ENCODE measurements around the gene OR10G2.
"Not testable (repeated sequence)": the region's sequence is repeated elsewhere in the genome, so short reads cannot be mapped to it uniquely, and the experiment has no call there.

The OR10G2 gene, protein sequence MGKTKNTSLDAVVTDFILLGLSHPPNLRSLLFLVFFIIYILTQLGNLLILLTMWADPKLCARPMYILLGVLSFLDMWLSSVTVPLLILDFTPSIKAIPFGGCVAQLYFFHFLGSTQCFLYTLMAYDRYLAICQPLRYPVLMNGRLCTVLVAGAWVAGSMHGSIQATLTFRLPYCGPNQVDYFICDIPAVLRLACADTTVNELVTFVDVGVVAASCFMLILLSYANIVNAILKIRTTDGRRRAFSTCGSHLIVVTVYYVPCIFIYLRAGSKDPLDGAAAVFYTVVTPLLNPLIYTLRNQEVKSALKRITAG

DNA sequence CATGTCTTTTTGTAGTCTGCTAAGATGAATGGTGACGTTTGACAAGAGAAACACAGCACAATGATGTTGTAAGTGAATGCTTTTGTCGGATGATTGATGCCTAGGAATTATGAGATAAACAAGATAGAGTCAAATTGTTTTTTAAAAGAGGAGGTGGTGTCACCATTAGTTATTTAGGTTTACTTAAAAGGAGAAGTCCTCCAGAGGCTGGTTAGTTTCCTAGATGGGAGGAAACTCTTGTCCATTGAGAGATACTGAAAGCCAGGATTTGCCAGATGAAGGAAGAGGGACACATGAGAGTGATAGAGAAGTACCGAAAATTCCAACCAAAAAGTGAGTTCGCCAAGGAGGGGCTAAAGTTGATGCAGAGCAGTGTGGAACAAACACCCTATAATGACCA lies at the start of gene OR10G2:
Gene OR10G2 (minus strand): TSS at position 101 of the 400 bp plus-strand sequence. CDS start 98 bp downstream, at position 3.
- no peak for DNase-seq

DNA sequence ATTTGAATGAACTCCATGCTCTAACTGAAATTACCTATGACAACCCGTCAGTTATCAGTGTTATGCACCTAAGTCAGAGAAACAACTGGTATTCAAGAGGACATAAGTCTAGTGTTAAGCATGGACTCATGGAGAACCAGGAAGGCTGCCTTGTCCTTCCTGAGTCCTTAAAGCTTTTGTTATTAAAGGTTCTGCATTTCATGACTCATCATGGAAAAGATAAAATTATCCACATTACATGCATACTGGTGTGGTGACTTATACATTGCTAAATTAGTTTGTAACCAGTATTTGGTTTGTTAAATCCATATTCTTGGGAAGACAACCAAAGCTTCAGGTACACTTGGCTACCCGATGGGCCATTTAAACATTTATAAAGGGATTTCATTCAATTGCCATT lies 45.3 kb upstream of the OR10G2 start:
- DNase-seq: no peak

DNA sequence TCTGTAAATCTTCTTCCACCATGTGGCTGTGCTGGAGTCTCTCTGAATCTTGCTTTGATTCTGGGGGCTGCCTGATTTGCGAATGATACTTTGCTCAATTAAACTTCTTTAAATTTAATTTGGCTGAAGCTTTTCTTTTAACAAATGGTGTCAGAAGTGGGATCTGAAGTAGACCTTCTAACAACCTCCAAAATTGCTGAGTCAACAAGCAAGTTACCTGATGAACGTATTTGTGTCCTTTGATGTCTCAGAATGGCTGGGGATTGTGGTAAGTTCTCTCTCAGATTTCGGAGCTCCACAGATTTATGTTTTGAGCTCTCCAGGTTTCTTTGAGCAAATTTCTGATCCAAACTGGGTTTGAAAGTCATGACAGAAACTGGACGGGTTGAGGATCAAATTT lies 40.8 kb upstream of the OR10G2 start:
- DNase-seq: no peak

DNA sequence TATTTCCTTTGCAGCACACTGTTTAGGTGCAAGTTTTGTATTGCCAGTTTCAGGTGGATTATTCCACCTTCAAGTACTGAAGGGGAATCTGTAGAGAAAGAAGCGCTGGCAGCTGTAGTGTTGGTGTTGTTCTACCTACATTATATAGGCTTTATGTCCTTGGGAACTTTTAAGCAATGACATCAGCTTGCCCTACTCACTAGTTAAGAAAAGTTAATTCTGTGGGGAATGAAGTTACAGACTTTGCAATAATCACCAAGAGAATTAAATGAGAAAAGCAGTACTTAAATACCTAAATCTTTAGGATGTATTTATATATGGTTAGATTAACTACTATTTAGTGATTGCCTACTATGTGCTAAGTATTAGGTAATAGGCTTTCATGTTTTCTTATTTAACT lies 39.0 kb upstream of the OR10G2 start, which contains the start of gene OR4E1:
Gene OR4E1 (minus strand): TSS at position 101 of the 400 bp plus-strand sequence. CDS start 2,883 bp downstream, outside the sequence.
- DNase-seq: no peak

DNA sequence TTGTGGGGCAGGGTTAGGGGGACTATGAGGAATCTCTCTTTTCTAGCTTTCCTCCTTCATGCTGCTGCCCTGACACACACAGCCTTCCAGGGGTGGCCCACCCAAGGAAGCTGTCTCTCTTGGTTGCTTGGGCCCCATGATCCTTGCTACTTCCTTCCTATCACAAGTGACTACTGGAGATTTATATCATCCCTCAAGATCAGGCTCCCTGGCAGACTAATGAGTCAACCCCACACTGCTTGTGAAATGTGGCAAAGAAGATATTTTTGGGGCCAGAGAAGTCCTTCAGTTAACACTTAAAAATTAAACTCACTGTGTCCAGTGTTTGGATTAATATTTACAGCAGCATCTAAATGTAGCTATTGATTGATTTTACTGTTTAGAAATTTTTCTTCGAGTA lies 37.4 kb upstream of the OR10G2 start:
- no peak for DNase-seq

DNA sequence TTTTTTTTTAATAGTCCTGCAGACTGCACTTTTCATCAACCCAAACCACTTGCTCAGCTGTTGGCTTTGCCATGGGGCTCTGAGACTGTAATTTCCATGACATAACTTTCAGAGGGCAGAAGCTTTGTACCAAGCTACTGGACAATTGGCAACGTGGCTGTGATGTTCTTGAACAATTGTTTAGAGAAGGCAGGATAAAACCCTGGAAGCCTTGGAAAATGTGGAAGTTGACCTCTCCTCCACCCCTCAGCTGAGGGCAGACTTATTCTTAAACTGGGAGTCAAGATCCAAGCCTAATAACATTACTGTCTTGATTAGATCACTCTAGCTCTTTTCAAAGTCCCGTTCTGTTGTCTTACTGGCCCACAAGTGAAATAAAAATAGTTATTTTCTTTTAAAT lies 36.6 kb upstream of the OR10G2 start:
- no peak for DNase-seq

DNA sequence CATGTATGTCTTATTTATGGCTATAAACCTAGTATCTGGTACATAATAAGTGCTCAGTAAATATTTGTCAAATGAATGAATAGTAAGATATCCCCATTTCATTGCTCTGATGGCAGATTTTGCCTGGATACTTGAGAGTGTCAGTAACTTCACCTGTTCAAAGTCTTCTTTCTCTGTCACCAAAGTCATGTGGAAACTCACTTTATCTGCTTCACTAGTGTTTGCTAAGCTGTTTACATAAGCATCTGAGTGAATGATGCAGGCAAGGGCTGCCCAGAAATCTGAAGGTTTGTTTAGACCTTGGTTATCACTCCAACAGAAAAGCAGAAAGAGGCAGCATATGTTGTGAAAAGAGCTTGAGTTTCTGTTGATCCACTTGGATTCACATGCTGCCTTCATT lies 34.5 kb upstream of the OR10G2 start:
- DNase-seq: no peak

DNA sequence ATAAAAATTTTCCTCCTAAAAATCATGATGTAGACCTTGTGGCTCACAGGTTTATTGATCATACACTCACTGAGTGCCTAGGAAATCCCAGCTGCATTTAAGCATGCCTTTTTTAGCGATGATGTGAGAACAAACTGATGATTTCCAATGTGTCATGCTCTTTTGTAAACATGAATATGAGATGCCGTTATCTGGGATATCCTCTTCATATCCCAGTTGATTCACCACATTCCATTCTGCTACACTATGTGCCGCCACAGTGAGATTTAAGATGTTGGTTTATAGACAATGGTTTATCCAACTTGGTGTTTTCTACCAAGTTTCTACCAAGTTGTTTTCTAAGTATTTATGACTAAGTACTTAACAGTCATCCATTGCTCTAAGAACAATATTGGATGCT lies 33.6 kb upstream of the OR10G2 start:
- DNase-seq: no peak

DNA sequence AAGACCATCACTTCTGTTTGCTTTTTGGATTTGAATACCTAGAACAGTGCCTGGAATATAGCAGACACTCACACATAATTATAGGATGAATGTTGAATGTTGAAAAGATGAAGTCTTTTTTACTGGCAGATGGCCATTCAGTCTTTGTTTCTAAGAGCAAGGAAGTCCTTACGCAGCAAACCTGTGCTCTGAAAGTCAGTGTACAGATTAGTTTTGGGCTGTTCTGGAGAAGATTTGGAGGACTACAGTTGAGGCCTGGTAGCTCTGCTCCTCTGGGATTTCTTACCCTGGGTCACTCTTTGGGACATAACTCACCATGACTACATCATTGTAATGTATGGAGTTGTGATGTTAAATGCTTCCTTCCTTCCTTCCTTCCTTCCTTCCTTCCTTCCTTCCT lies 22.2 kb upstream of the OR10G2 start:
- DNase-seq: no peak

DNA sequence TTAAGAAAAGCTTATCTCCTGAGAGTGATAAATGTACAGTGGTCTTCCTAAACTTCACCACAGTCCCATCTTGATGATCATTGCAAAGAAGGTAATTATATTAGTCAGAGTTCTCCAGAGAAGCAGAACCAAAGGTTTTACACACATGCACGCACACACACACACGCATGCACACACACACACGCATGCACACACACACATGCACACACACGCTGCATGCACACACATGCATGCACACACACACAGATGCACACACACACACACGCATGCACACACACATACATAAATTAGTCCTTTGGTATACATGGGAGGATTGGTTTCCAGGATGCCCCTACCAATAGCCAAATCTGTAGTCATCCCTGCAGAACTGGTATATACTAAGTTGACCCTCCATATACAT lies 19.5 kb upstream of the OR10G2 start:
- no peak for DNase-seq

DNA sequence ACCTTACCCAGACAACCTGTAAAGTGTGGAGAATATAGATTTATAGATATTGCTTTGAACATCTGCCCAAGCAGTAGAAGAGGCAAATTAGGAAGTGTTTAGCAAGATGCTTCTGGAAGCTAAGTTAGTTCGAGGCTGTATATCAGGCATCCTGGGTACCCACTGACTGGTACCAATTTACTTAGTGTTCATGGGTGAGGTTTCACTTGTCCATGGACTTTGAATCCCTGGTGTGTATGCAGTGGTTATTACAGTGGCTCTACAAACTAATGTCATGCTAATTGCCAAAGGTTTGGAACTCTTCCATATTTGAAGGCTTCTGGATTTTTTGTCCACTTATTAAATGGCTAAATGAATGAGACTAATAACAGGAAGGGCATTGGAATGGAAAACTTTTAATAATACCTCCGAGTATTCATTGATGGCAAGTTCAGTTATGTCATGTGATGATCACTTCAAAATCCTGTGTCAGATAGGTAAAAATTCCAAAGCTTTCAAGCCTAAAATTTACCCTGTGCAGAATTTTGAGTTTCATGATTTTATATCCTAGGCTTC lies 18.7 kb upstream of the OR10G2 start, which contains the start of gene OR4E2:
Gene OR4E2 (plus strand): TSS at position 505 of the 555 bp plus-strand sequence. CDS start 11,248 bp downstream, outside the sequence.
- DNase-seq: no peak

DNA sequence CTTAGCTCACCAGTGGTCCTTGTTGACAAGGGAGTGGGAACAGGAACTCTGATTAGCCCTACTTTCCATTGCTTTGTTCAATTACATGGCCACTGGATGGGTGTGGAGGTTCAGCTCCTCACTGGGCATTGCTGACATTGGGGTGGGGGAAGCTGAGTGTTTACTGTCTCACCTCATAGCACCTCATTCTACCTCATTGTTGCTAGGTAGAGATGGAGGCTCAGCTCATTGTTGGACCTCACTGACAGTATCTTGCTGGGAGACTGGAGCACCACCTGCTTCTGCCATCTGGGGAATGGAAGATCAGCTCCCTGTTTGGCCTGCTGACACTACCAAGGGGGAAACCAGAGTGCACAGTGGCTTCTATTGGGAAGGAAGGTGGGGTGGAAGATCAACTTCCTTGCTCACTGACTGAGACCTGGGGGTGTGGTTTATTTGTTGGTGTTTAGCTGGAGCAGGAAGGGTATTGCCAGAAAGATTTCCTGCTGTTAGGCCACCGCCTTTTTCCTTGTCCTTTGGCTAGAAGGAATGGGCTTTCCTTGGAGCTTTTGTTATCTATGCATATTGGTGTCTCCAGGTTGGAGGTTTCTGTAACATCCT lies 17.6 kb upstream of the OR10G2 start:
- no peak for DNase-seq

DNA sequence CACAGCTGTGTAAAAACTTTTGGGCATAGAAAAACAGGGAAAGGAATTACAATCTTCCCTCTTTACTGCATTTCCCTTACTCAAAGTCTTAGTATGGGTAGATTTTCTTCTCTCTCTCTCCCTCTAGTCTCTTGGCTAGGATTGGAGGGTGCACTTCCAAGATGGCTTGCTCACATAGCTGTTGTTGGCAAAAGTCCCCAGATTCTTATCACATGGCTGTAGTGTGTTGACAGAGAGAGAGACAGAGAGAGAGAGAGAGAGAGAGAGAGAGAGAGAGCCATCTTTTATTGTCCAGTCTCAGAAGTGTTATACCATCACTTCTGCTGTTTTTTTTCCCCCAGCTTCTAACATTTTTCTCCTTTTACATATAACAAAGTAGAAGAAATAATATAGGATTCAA lies 12.6 kb upstream of the OR10G2 start:
- DNase-seq: no peak

DNA sequence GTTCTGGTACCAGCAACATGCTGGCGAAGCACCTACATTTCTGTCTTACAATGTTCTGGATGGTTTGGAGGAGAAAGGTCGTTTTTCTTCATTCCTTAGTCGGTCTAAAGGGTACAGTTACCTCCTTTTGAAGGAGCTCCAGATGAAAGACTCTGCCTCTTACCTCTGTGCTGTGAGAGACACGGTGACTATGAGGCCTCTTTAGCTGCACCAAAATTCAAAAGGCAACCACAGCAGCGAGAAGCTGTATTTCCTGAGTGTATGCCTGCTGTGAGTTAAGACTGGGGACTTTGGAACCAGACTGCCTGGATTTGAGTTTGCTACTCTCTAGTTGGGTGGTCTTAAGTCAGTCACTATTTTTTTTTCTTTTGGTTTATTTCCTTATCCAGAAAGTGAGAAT lies 8.7 kb upstream of the OR10G2 start:
- no peak for DNase-seq

DNA sequence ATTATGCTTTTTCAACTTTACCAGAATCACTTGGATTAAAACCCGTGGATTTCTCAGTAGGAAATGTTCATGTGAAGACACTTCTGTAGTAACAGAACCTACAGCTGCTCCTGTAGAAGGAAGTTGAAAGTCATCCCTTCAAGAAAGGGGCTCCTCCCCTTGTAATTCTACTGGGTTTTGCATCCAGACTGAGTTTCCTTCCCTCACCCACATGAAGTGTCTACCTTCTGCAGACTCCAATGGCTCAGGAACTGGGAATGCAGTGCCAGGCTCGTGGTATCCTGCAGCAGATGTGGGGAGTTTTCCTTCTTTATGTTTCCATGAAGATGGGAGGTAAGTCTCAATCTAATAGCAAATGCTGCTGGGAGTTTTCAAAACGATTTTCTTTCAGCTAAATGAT lies 7.9 kb upstream of the OR10G2 start:
- DNase-seq: no peak

DNA sequence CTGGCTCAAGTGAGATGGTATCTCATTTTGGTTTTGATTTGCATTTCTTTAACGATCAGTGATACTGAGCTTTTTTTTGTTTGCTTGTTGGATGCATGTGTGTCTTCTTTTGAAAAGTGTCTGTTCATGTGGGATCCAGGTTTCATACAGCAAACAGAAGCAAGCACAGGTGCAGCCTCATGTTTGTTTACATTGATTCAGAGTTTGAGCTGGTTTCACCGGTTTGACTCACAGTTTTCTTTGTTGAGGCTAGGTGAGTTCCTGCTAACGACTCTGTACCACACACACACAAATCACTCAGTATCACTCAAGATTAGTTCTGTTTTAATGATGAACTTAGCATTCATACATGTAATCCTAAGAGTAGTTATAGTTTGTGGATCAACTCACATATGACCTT lies 3.7 kb downstream of the OR10G2 start:
- no peak for DNase-seq

DNA sequence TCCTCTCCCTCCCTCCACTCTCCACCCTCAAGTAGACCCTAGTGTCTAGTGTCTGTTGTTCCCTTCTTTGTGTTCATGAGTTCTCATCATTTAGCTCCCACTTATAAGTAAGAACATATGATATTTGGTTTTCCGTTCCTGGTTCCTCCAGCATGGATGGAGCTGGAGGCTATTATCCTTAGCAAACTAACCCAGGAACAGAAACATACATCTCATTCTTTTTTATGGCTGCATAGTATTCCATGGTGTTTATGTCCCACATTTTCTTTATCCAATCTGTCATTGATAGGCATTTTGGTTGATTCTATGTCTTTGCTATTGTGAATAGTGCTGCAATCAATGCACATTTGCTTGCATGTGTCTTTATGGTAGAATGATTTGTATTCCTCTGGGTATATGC lies 4.2 kb downstream of the OR10G2 start:
- DNase-seq: not testable (repeated sequence)

DNA sequence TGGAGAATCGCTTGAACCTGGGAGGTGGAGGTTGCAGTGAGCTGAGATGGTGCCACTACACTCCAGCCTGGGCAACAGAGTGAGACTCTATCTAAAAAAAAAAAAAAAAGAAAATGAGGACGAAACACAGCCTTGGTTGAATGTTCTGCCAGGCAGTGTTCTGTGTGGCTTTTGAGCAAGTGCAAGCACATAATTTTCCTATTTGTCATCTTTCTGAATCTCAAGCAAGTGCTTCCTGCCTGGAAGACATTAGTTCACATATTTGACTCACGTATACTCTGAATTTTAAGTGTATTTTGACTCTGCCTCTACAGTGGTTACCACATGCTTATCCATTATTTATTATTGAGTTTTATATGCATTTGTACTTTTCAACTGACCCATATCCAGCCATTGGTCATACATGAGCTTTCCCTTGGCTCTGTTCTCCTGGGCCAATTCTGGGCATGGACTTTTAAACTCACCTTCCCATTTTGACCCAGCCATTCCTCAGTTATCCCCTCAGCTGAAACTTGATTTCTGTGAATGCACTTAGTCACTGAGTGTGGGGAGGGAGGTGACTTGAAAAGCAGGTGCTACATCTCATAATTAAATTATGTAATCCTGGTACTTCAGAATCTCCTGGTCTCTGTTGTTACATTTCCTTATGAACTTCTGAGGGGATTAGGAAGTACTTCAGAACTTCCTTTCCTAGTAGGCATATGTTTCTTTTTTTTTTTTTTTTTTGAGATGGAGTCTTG lies 8.1 kb downstream of the OR10G2 start:
- DNase-seq: no peak

DNA sequence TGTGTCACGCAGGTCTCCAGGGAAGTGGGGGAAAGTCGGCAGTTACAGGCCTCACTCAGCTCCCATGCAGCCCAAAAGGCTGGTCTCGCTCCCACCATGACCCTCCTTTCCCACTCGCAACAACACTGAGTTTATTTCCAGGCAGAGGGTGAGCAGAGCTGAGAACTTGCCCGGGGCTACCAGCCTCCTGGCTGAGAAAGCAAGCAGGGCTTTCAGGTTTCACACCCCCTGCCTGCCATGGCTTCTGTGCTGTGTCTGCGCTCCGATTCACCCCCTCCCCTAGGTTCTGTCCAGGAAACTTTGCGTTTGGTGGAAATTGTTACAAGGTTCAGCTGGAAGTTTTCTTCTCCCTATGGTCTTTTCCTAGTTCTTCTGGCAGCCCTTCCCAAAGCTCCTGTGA lies 17.1 kb downstream of the OR10G2 start:
- no peak for DNase-seq

DNA sequence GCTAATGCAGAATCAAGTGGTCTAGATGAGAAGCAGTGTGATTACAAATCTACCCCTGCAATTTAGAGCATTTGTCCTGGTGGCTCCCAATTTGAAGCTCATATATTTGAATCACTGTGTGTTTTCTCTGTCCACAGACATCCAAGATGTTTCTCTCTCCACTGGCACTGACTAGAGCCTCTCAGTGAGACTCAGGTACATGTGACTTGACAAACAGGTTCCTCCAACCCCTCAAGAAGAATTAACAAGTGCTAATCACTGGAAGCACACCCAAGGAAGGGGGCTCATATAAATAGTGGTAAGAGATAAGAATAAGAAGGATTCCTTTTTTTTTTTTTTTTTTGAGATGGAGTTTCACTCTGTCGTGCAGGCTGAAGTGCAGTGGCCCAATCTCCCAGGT lies 20.5 kb downstream of the OR10G2 start:
- DNase-seq: no peak

DNA sequence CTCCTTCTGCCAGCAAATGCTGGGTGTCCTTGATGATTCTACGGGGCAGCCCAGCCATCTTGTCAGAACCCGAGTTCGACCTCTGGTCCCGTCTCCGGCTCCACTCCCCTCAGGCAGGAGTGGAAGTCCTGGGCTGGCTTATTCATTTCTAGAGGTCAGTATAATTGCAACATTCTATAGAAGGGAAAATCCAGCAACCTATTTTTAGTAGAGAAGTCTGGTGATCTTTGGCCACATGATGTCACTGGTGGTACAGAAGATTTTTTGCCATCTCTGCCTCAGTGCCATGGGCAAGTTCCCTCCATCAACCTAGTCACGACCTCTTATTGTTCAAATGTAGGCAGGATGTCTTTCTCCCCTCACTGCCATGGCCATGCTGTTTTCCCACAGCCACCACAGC lies 22.4 kb downstream of the OR10G2 start:
- DNase-seq: no peak

DNA sequence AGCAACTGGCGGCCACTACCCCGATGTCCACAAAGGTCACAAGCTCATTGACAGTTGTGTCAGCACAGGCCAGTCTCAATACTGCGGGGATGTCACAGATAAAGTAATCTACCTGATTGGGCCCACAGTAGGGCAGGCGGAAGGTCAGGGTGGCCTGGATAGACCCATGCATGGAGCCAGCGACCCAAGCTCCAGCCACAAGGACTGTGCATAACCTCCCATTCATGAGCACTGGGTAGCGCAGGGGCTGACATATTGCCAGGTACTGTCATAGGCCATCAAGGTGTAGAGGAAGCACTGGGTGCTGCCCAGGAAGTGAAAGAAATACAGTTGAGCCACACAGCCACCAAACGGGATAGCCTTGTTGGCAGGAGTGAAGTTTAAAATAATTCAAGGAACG lies 32.6 kb downstream of the OR10G2 start:
- DNase-seq: not testable (repeated sequence)

DNA sequence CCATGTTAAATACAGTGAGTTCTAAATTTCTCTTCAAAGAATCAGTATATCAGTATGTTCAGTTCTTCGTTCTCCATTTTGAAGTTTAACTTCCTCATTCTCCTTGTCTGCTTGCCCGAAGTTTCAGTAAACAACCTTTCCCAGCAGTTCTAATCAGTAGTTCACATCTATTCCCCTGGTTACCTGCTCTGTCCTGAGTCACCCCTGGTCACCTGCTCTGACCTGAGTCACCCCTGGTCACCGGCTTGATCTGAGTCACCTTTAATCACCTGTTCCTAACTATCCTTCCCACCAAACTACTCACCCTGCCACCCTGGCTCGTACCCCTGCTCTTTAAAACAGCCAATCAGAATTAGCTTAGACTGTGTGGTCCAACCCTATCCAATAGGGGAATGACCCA lies 45.4 kb downstream of the OR10G2 start:
- DNase-seq: no peak

All from 8988T (cell line).